K562 (cell line): Measurements from ENCODE around the gene CES5A. TPM values are rescaled to one million over a fixed set of nuclear protein-coding genes. Genes with fewer than 3 reads are reported as not detected.
A peak's percentile ranks its signal among the peaks of the same experiment; 100 is the strongest.

ENCODE experiments used
- ATF2 ChIP-seq: sonication (generic); formaldehyde crosslinking; IDR thresholded peaks from 2 replicates; pipeline ENCODE4 v1.8.1; 2022; ENCODE audit warnings: missing genetic modification reagents
- CHD4 ChIP-seq: fragments of 200-600 bp; sonication (generic); IDR thresholded peaks from 3 replicates; pipeline ENCODE4 v1.6.1; 2012; ENCODE audit warnings: low read depth, mild to moderate bottlenecking, mixed read lengths, low read length, inconsistent platforms; ENCODE audit not compliant: insufficient read depth, insufficient replicate concordance, poor library complexity, severe bottlenecking
- DEAF1 ChIP-seq: fragments of 450-650 bp; formaldehyde crosslinking; IDR thresholded peaks from 2 replicates; pipeline ENCODE4 v1.4.0; 2020; ENCODE audit warnings: mild to moderate bottlenecking, moderate library complexity
- FOXP4 ChIP-seq: sonication (generic); formaldehyde crosslinking; IDR thresholded peaks from 2 replicates; pipeline ENCODE4 v1.8.0; 2022; ENCODE audit warnings: mild to moderate bottlenecking, missing genetic modification reagents, borderline replicate concordance
- ID3 ChIP-seq, 2 experiments: fragments of 250-450 bp in 1 of 2; fragments of 450-650 bp in 1 of 2; sonication (Bioruptor Pico) in 1 of 2; IDR thresholded peaks; 2 replicates each; pipeline versions ENCODE4 v1.6.1 to v1.8.0; 2016 to 2021; ENCODE audit warnings: mild to moderate bottlenecking in 2 of 2, moderate library complexity in 2 of 2, missing compliant biosample characterization in 1 of 2, missing genetic modification characterization in 1 of 2
- POLR3A ChIP-seq: IDR thresholded peaks from 2 replicates; pipeline ENCODE4 v1.6.1; 2011; ENCODE audit warnings: borderline replicate concordance, mild to moderate bottlenecking, moderate library complexity; ENCODE audit not compliant: insufficient read length, insufficient read depth; ENCODE audit errors: extremely low read depth
- SP1 ChIP-seq: sonication (generic); formaldehyde crosslinking; IDR thresholded peaks from 2 replicates; pipeline ENCODE4 v1.8.1; 2022; ENCODE audit warnings: mild to moderate bottlenecking, missing genetic modification reagents
- TBP ChIP-seq: optimal IDR thresholded peaks from 2 replicates; pipeline ENCODE3; 2011; ENCODE audit warnings: low read depth, low read length, improper control_type of control experiment
- TCF7 ChIP-seq: sonication (generic); IDR thresholded peaks from 2 replicates; pipeline ENCODE4 v1.6.1; 2016; ENCODE audit warnings: antibody characterized with exemption, borderline replicate concordance
- TRIM25 ChIP-seq: fragments of 450-650 bp; IDR thresholded peaks from 2 replicates; pipeline ENCODE4 v1.7.0; 2016; ENCODE audit warnings: borderline replicate concordance
- ZBTB11 ChIP-seq, 3 experiments: fragments of 200-800 bp in 1 of 3; fragments of 250-450 bp in 1 of 3; fragments of 450-650 bp in 1 of 3; sonication (Bioruptor Pico) in 1 of 3; sonication (Bioruptor generic) in 1 of 3; formaldehyde crosslinking in 1 of 3; IDR thresholded peaks; 2 replicates each; pipeline versions ENCODE4 v1.6.1 to v1.8.0; 2016 to 2022; ENCODE audit warnings: mild to moderate bottlenecking in 2 of 3, missing genetic modification characterization in 2 of 3, missing compliant biosample characterization in 1 of 3, moderate library complexity in 1 of 3
- ZNF232 ChIP-seq: sonication (generic); formaldehyde crosslinking; IDR thresholded peaks from 2 replicates; pipeline ENCODE4 v1.8.0; 2022; ENCODE audit warnings: mild to moderate bottlenecking, missing genetic modification reagents
- ZNF431 ChIP-seq: sonication (generic); formaldehyde crosslinking; IDR thresholded peaks from 2 replicates; pipeline ENCODE4 v1.8.0; 2022; ENCODE audit warnings: mild to moderate bottlenecking, missing genetic modification reagents
- polyA plus RNA-seq, 8 experiments: library from polyadenylated mRNA; depleted of rRNA in 4 of 8; stranded (reverse) in 5 of 8; unstranded in 3 of 8; fragments of >200 nt; fragmentation: Nextera tagmentation in 2 of 8; fragmentation: Illumina TruSeq in 1 of 8; extraction: Ambion mirVana in 2 of 8; extraction: Trizol in 1 of 8; gene quantifications; 2 replicates each; pipeline versions ENCODE4 v1.2.1 to v1.2.3, GENCODE V29; 2011 to 2014; ENCODE audit warnings: inconsistent platforms in 1 of 8, missing spikeins in 1 of 8
- total RNA-seq, 7 experiments: library from RNA; depleted of rRNA in 6 of 7; stranded (reverse); fragments of >200 nt in 6 of 7; fragmentation: Illumina TruSeq in 2 of 7; extraction: Trizol in 2 of 7; gene quantifications; 2 replicates each; pipeline versions ENCODE4 v1.2.1 to v1.2.3, GENCODE V29; 2011 to 2021; ENCODE audit warnings: low replicate concordance in 1 of 7

CES5A gene
- total and polyA plus RNA-seq, 9 of the 15 experiments (the other 6 are each of a cell fraction or from before 2014, with no cell fraction given) = 0.07 to 0.17 (median 0.15) TPM; not detected in 4

- TF ChIP-seq CHD4 (peak; percentile 45), ID3 (CRISPR knock-in tag; IDR thresholded peaks at IDR 0.05) (no peak), ID3 (tag; IDR thresholded peaks at IDR 0.05) (no peak), TRIM25 (peak; percentile 65; the same call in 1 of the 2 replicates), FOXP4 (CRISPR knock-in tag) (no peak), TCF7 (no peak), POLR3A (no peak), DEAF1 (CRISPR knock-in tag) (no peak), ZNF431 (no peak), SP1 (CRISPR knock-in tag) (no peak), TBP (no peak), ZBTB11 (CRISPR knock-in tag; IDR thresholded peaks at IDR 0.05) (no peak), ZNF232 (CRISPR knock-in tag) (no peak), ATF2 (no peak)
Measured at GRCh38 chr16:55846598-55847346, 28.4 kb downstream of the CES5A start (continued).
